K562 (cell line): ENCODE measurements around the gene C1QTNF6.

Experiments used
- CTCF ChIP-seq, 3 experiments: IDR thresholded peaks in 2 of 3; conservative IDR thresholded peaks in 1 of 3; 2 replicates each; pipeline ENCODE4 v1.5.1; 2011 to 2012; ENCODE audit warnings: low read length in 3 of 3, mild to moderate bottlenecking in 3 of 3, control low read depth in 2 of 3, improper control_type of control experiment in 1 of 3, inconsistent platforms in 1 of 3, low read depth in 1 of 3, mixed read lengths in 1 of 3, moderate library complexity in 1 of 3; ENCODE audit not compliant: insufficient read depth in 2 of 3
- FOS ChIP-seq: IDR thresholded peaks from 3 replicates; pipeline ENCODE4 v1.6.1; 2011; ENCODE audit not compliant: insufficient read length; ENCODE audit errors: extremely low read depth
- PCBP1 ChIP-seq: fragments of 200-400 bp; formaldehyde crosslinking; IDR thresholded peaks from 2 replicates; pipeline ENCODE4 v1.6.1; 2018; ENCODE audit warnings: mild to moderate bottlenecking, low read depth, low read length; ENCODE audit not compliant: poor library complexity, severe bottlenecking
- SIX5 ChIP-seq, 2 experiments: IDR thresholded peaks; 2 replicates each; pipeline ENCODE4 v1.6.1; 2011; ENCODE audit warnings: low read length in 2 of 2, borderline replicate concordance in 1 of 2, low read depth in 1 of 2, mild to moderate bottlenecking in 1 of 2, moderate library complexity in 1 of 2; ENCODE audit not compliant: insufficient read depth in 1 of 2
- SMAD1 ChIP-seq: fragments of 150-350 bp; IDR thresholded peaks from 2 replicates; pipeline ENCODE4 v1.6.1; 2014; ENCODE audit warnings: low read length, low read depth; ENCODE audit not compliant: partially characterized antibody
- SP1 ChIP-seq: sonication (generic); formaldehyde crosslinking; IDR thresholded peaks from 2 replicates; pipeline ENCODE4 v1.8.1; 2022; ENCODE audit warnings: mild to moderate bottlenecking, missing genetic modification reagents
- SPI1 ChIP-seq: IDR thresholded peaks from 2 replicates; pipeline ENCODE4 v1.6.1; 2011; ENCODE audit warnings: low read depth, low read length, control low read depth, borderline replicate concordance
- TF ChIP-seq, protein P1 (sequence below): sonication (generic); formaldehyde crosslinking; IDR thresholded peaks from 2 replicates; pipeline ENCODE4 v1.9.0; 2022; ENCODE audit warnings: mild to moderate bottlenecking, missing genetic modification reagents
- TF ChIP-seq, protein P2 (sequence below): sonication (generic); formaldehyde crosslinking; IDR thresholded peaks from 2 replicates; pipeline ENCODE4 v1.5.0; 2020; ENCODE audit warnings: missing genetic modification reagents
- TF ChIP-seq, protein P3 (sequence below): fragments of 450-650 bp; formaldehyde crosslinking; IDR thresholded peaks from 2 replicates; pipeline ENCODE4 v1.4.0; 2020; ENCODE audit warnings: mild to moderate bottlenecking

GRCh38 chr22:37158963-37159290 is 29.1 kb downstream of the C1QTNF6 start:
- TF ChIP-seq, protein P1, sequence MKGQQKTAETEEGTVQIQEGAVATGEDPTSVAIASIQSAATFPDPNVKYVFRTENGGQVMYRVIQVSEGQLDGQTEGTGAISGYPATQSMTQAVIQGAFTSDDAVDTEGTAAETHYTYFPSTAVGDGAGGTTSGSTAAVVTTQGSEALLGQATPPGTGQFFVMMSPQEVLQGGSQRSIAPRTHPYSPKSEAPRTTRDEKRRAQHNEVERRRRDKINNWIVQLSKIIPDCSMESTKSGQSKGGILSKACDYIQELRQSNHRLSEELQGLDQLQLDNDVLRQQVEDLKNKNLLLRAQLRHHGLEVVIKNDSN (CRISPR knock-in tag): no peak
- TF ChIP-seq CTCF (IDR thresholded peaks at IDR 0.05 in 2 of 3, conservative IDR thresholded peaks at IDR 0.05 in 1 of 3; ENCODE audit: insufficient read depth in 2 of 3, low read depth in 1 of 3, low read length in 3 of 3): no peak
- TF ChIP-seq PCBP1: no peak
- TF ChIP-seq SPI1: no peak
- no peak for TF ChIP-seq SMAD1
- TF ChIP-seq, protein P2, sequence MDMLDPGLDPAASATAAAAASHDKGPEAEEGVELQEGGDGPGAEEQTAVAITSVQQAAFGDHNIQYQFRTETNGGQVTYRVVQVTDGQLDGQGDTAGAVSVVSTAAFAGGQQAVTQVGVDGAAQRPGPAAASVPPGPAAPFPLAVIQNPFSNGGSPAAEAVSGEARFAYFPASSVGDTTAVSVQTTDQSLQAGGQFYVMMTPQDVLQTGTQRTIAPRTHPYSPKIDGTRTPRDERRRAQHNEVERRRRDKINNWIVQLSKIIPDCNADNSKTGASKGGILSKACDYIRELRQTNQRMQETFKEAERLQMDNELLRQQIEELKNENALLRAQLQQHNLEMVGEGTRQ (CRISPR knock-in tag): no peak
- TF ChIP-seq SP1 (CRISPR knock-in tag): no peak
- no peak for TF ChIP-seq FOS
- TF ChIP-seq SIX5 (IDR thresholded peaks at IDR 0.05; ENCODE audit: borderline replicate concordance in 1 of 2, insufficient read depth in 1 of 2, low read depth in 1 of 2, low read length in 2 of 2): no peak
- TF ChIP-seq, protein P3, sequence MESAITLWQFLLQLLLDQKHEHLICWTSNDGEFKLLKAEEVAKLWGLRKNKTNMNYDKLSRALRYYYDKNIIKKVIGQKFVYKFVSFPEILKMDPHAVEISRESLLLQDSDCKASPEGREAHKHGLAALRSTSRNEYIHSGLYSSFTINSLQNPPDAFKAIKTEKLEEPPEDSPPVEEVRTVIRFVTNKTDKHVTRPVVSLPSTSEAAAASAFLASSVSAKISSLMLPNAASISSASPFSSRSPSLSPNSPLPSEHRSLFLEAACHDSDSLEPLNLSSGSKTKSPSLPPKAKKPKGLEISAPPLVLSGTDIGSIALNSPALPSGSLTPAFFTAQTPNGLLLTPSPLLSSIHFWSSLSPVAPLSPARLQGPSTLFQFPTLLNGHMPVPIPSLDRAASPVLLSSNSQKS (CRISPR knock-in tag): no peak
